ENCODE measurements around the gene MRE11.

Gene MRE11

GRCh38 chr11:94536386-94536785 lies 42.7 kb upstream of the MRE11 start:
- Histone ChIP-seq H3K4me2 (ENCODE audit: low read length) (no peak overlapping the region), H3K79me2 (ENCODE audit: control insufficient read depth, low read length) (no peaks in the 10 kb centered on the region), H3K9me2 (replicated peaks; ENCODE audit: control insufficient read depth, low read length) (no peaks in the 10 kb centered on the region)

DNA sequence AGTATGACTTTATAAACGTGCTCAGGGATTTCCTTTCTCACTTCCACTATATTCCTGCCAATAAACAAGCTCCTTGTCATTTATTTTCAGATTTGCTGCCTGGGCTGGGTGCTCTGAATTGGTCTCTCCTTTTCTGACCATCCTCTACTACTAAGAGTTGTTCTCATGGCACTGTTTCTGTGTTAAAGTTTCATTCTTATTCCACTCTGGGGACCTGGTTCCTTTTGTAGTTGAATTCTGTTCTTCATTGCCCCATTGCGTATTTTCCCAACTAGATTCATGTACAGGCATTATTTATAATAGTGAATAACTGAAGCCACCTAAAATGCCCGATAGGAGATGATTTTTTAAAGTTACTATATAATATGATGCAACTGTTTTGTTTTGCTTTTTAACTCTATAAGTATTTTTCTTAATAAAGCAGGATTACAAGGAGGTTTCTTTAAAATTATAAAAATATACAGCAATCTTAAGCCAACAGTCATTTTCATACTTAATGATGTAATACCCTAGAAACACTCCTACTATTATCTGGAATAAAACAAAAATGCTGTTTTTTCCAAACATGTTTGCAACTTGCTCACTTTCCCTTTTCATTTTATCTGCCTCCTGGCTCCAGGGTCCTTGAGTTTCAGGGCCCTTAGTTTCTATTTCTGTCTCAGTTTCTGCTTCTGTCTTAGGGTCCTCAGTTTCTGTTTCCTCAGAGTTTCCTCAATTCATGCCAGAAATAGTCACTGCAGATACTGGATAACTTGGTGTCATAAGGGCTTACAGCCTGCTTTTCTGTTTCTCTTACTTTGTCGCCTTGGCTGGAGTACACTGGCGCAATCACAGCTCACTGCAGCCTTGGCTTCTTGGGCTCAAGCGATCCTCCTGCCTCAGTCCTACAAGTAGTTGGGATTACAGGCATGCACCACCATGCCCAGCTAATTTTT lies 40.3 kb upstream of the MRE11 start:
- H3K4me1 ChIP-seq (ENCODE audit: control insufficient read depth, low read length): no peaks in the 10 kb centered on the region
- TF ChIP-seq EZH2phosphoT487 (IDR thresholded peaks at IDR 0.05; ENCODE audit: borderline replicate concordance, low read length): no peak
- TF ChIP-seq, protein P1, sequence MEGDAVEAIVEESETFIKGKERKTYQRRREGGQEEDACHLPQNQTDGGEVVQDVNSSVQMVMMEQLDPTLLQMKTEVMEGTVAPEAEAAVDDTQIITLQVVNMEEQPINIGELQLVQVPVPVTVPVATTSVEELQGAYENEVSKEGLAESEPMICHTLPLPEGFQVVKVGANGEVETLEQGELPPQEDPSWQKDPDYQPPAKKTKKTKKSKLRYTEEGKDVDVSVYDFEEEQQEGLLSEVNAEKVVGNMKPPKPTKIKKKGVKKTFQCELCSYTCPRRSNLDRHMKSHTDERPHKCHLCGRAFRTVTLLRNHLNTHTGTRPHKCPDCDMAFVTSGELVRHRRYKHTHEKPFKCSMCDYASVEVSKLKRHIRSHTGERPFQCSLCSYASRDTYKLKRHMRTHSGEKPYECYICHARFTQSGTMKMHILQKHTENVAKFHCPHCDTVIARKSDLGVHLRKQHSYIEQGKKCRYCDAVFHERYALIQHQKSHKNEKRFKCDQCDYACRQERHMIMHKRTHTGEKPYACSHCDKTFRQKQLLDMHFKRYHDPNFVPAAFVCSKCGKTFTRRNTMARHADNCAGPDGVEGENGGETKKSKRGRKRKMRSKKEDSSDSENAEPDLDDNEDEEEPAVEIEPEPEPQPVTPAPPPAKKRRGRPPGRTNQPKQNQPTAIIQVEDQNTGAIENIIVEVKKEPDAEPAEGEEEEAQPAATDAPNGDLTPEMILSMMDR (IDR thresholded peaks at IDR 0.05; ENCODE audit: low read depth, low read length, poor library complexity, severe bottlenecking): no peak
- no peak overlapping the region for H3K4me2 ChIP-seq (ENCODE audit: low read length)

More at GRCh38 chr11:94536386-94536785, 42.7 kb upstream of the MRE11 start:
- TF ChIP-seq, protein P1 (IDR thresholded peaks at IDR 0.05; ENCODE audit: low read depth, low read length, poor library complexity, severe bottlenecking): no peak
- no peak for TF ChIP-seq EZH2phosphoT487 (IDR thresholded peaks at IDR 0.05; ENCODE audit: borderline replicate concordance, low read length)
- Histone ChIP-seq H3K27ac (ENCODE audit: low read depth, low read length) (no peak overlapping the region), H3K27me3 (ENCODE audit: control insufficient read depth, low read length) (peaks cover 5% of the 10 kb centered on the region; the same call in 1 of the 2 replicates), H3F3A (ENCODE audit: control insufficient read depth, insufficient read depth) (no peaks in the 10 kb centered on the region), H3K9me3 (ENCODE audit: control insufficient read depth, insufficient read depth, low read length) (no peaks in the 10 kb centered on the region), H3K4me1 (ENCODE audit: control insufficient read depth, low read length) (no peaks in the 10 kb centered on the region), H3K36me3 (ENCODE audit: control insufficient read depth, low read length) (no peaks in the 10 kb centered on the region), H3K4me3 (ENCODE audit: low read length) (no peak overlapping the region), H4K20me1 (ENCODE audit: control insufficient read depth, insufficient read depth, low read depth, low read length) (no peaks in the 10 kb centered on the region)

DNA sequence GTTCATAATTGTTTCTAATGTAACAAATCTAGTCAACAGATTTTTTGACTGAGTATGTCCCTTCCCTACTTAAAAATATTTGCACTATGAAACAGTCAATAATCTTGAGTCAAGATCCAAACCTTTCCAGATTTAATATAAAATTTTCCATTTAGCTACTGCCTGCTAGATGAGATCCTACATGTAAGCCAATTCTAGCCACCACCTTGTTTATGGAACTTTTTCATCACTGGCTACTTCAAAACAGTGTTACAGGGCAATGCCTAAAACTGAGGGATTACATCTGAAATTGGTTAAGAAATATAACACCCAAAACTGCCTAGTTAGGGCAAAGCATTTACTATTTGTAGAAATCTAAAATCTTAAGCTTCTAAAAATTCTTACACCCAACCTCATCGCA lies 39.6 kb upstream of the MRE11 start:
- Histone ChIP-seq H3K9me2 (replicated peaks; ENCODE audit: control insufficient read depth, low read length) (no peaks in the 10 kb centered on the region), H3K79me2 (ENCODE audit: control insufficient read depth, low read length) (no peaks in the 10 kb centered on the region), H3K9me3 (ENCODE audit: control insufficient read depth, insufficient read depth, low read length) (no peaks in the 10 kb centered on the region), H3F3A (ENCODE audit: control insufficient read depth, insufficient read depth) (no peaks in the 10 kb centered on the region), H3K27ac (ENCODE audit: low read depth, low read length) (no peak overlapping the region), H3K4me2 (ENCODE audit: low read length) (no peak overlapping the region), H4K20me1 (ENCODE audit: control insufficient read depth, insufficient read depth, low read depth, low read length) (no peaks in the 10 kb centered on the region), H3K27me3 (ENCODE audit: control insufficient read depth, low read length) (peaks cover 6% of the 10 kb centered on the region; the same call in 1 of the 2 replicates), H3K4me1 (ENCODE audit: control insufficient read depth, low read length) (no peaks in the 10 kb centered on the region), H3K4me3 (ENCODE audit: low read length) (no peak overlapping the region), H3K36me3 (ENCODE audit: control insufficient read depth, low read length) (no peaks in the 10 kb centered on the region)
- TF ChIP-seq, protein P1 (IDR thresholded peaks at IDR 0.05; ENCODE audit: low read depth, low read length, poor library complexity, severe bottlenecking): no peak
- TF ChIP-seq EZH2phosphoT487 (IDR thresholded peaks at IDR 0.05; ENCODE audit: borderline replicate concordance, low read length): no peak

More for the DNA sequence above, 40.3 kb upstream of the MRE11 start:
- Histone ChIP-seq H3K79me2 (ENCODE audit: control insufficient read depth, low read length) (no peaks in the 10 kb centered on the region), H3F3A (ENCODE audit: control insufficient read depth, insufficient read depth) (no peaks in the 10 kb centered on the region), H3K27me3 (ENCODE audit: control insufficient read depth, low read length) (peaks cover 5% of the 10 kb centered on the region; the same call in 1 of the 2 replicates), H3K4me3 (ENCODE audit: low read length) (no peak overlapping the region), H3K9me2 (replicated peaks; ENCODE audit: control insufficient read depth, low read length) (no peaks in the 10 kb centered on the region), H3K9me3 (ENCODE audit: control insufficient read depth, insufficient read depth, low read length) (no peaks in the 10 kb centered on the region), H3K36me3 (ENCODE audit: control insufficient read depth, low read length) (no peaks in the 10 kb centered on the region), H3K27ac (ENCODE audit: low read depth, low read length) (no peak overlapping the region), H4K20me1 (ENCODE audit: control insufficient read depth, insufficient read depth, low read depth, low read length) (no peaks in the 10 kb centered on the region)
